ENCODE data around the gene EXOSC7.

The EXOSC7 gene

DNA sequence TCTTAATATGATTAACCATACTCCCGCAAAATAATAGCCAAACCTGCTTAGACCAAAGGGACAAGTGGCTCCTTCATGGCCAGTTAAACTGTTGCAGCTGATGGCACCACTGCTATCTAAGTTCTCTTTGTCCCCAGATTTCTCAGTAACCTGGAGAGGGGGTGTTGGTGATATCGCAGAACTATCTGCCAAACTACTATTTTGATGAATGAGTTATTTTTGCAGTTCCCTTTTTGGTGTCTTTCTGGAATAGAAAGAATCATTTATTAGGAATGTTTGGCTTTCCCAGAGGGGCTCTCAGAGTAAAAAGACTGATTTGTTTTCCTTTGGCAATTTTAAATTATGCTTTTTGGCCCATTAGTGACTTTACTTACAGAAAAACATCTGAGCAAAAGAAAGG is 83.1 kb downstream of the EXOSC7 start:
- Histone ChIP-seq H3K4me3 (no peak overlapping the region), H3K36me3 (ENCODE audit: insufficient read depth, low read length) (no peaks in the 10 kb centered on the region), H3K9ac (ENCODE audit: insufficient read length) (no peak overlapping the region), H3K9me3 (ENCODE audit: low read depth, low read length) (no peaks in the 10 kb centered on the region), H3K27ac (no peak overlapping the region)
- no peak for TF ChIP-seq FOXP2 (optimal IDR thresholded peaks at IDR 0.05; ENCODE audit: control extremely low read depth, extremely low read length, insufficient read depth)
- no peak for TF ChIP-seq EZH2 (IDR thresholded peaks at IDR 0.05)
- no peak for TF ChIP-seq POLR2AphosphoS5 (IDR thresholded peaks at IDR 0.05; ENCODE audit: borderline replicate concordance, low read depth, low read length)
- DNase-seq (ENCODE audit: low read depth, low spot score): no peak

DNA sequence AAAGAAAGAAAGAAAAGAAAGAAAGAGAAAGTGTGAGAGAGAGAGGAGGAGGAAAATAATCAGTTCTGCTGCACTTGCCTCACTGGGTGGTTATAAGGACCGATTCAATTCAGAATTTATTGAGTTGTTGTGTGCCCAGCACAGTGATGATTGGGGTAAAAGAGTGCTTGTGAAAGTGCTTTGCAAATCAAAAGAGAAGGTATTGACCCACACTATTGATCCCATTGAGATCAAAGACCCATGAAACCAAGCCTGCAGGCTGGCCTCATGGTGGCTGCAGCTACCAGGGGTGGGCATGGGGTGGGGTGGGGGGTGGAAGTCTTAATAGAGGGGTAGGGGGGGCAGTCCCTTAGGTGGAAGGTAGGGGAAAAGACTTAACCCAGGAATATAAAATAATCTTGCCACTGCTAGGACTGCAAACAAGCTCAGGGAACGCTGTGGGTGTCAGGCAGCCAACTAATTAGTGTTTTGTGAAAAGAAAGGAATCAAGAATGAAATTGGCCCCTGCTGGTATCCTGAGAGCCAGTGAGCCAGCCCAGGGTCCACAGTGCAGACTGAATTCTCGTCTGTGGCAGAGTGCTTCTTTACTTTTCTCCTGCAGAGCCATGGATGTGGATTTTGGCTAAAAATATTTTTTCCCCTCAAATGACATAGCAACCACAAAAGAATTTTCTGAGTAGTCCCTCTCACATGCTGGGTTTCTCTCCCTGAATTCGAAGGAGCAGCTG is 84.3 kb downstream of the EXOSC7 start:
- Histone ChIP-seq H3K36me3 (ENCODE audit: insufficient read depth, low read length) (no peaks in the 10 kb centered on the region), H3K9ac (ENCODE audit: insufficient read length) (no peak overlapping the region), H3K9me3 (ENCODE audit: low read depth, low read length) (no peaks in the 10 kb centered on the region), H3K4me3 (no peak overlapping the region), H3K27ac (no peak overlapping the region)
- no peak for DNase-seq (ENCODE audit: low read depth, low spot score)
- TF ChIP-seq FOXP2 (optimal IDR thresholded peaks at IDR 0.05; ENCODE audit: control extremely low read depth, extremely low read length, insufficient read depth): no peak
